Endothelial cell of hepatic sinusoid (primary cell): ENCODE results near the gene PRR14.

Source experiments
- in situ Hi-C: cut with HindIII; loops from 2 replicates; pipeline ENCODE4 v1.10.0; 2017; ENCODE audit warnings: low sequenced_read_pairs

The PRR14 gene

GRCh38 chr16:30650369-30651123 lies at the start of gene PRR14:
Gene PRR14 (plus strand): TSS chr16:30650960. CDS start chr16:30651646, 686 bp downstream.
- in situ Hi-C loops = loop anchor here (10.0 kb wide), 1 partner anchor 136 kb away; no protein-coding TSS in a partner anchor

- in situ Hi-C loops = no loop called here
These were observed 48.8 kb upstream of the PRR14 start for GRCh38 chr16:30601966-30602365.

GRCh38 chr16:30602616-30603277 lies 48.0 kb upstream of the PRR14 start:
- in situ Hi-C loops = no loop called here

- in situ Hi-C loops = no loop called here
These were observed 46.8 kb upstream of the PRR14 start for GRCh38 chr16:30603945-30604315.

- in situ Hi-C loops = no loop called here
These were observed 46.3 kb upstream of the PRR14 start for GRCh38 chr16:30604316-30604947.

GRCh38 chr16:30605158-30605557 lies 45.6 kb upstream of the PRR14 start:
- in situ Hi-C loops = no loop called here

- in situ Hi-C loops = no loop called here
These were observed 44.8 kb upstream of the PRR14 start for GRCh38 chr16:30606004-30606403.

- in situ Hi-C loops = no loop called here
These were observed 41.5 kb upstream of the PRR14 start for GRCh38 chr16:30609002-30609925.

GRCh38 chr16:30609926-30610839 lies 40.6 kb upstream of the PRR14 start, which contains the start of gene ZNF689:
Gene ZNF689 (minus strand): TSS chr16:30610389. CDS start chr16:30610041, 348 bp downstream.
- in situ Hi-C loops = no loop called here

GRCh38 chr16:30615358-30616091 lies 35.2 kb upstream of the PRR14 start:
- in situ Hi-C loops = no loop called here

- in situ Hi-C loops = no loop called here
These were observed 31.6 kb upstream of the PRR14 start for GRCh38 chr16:30619202-30619601.

- in situ Hi-C loops = no loop called here
These were observed 31.1 kb upstream of the PRR14 start for GRCh38 chr16:30619638-30620037.

- in situ Hi-C loops = no loop called here
These were observed 30.6 kb upstream of the PRR14 start for GRCh38 chr16:30620169-30620568.

- in situ Hi-C loops = no loop called here
These were observed 29.0 kb upstream of the PRR14 start for GRCh38 chr16:30621765-30622164.

GRCh38 chr16:30622455-30623032 lies 28.2 kb upstream of the PRR14 start:
- in situ Hi-C loops = no loop called here

- in situ Hi-C loops = no loop called here
These were observed 27.1 kb upstream of the PRR14 start for GRCh38 chr16:30623536-30624283.

GRCh38 chr16:30626236-30626635 lies 24.5 kb upstream of the PRR14 start:
- in situ Hi-C loops = no loop called here
